Neural crest cell (in vitro differentiated cells): Measurements from ENCODE around the gene DIS3L2. TPM values are rescaled to one million over a fixed set of nuclear protein-coding genes. Genes with fewer than 3 reads are reported as not detected.
"Not testable (repeated sequence)": the region's sequence is repeated elsewhere in the genome, so short reads cannot be mapped to it uniquely, and the experiment has no call there.

ENCODE experiments used
- DNase-seq: peaks from one replicate; pipeline ENCODE4 v3.0.0; 2021; ENCODE audit warnings: low read depth, mixed read lengths, low spot score
- H3K27ac Mint-ChIP-seq: one replicate; pipeline ENCODE4 v1.8.0; 2021; ENCODE audit warnings: mild to moderate bottlenecking, mixed read lengths; ENCODE audit not compliant: unreplicated experiment
- H3K27me3 Mint-ChIP-seq: 2 replicates; pipeline ENCODE4 v1.8.0; 2021; ENCODE audit warnings: low read depth, mild to moderate bottlenecking, mixed read lengths
- H3K36me3 Mint-ChIP-seq: 2 replicates; pipeline ENCODE4 v1.8.0; 2021; ENCODE audit warnings: low read depth, mild to moderate bottlenecking, mixed read lengths
- H3K4me1 Mint-ChIP-seq: 2 replicates; pipeline ENCODE4 v1.8.0; 2021; ENCODE audit warnings: mixed read lengths
- H3K4me3 Mint-ChIP-seq: one replicate; pipeline ENCODE4 v1.8.0; 2021; ENCODE audit warnings: mild to moderate bottlenecking, mixed read lengths
- H3K9me3 Mint-ChIP-seq: 2 replicates; pipeline ENCODE4 v1.8.0; 2021; ENCODE audit warnings: mixed read lengths
- CTCF ChIP-seq: fragments of 200-600 bp; sonication (generic); conservative IDR thresholded peaks from 2 replicates; pipeline ENCODE4 v1.5.0; 2021; ENCODE audit warnings: antibody characterized with exemption, mild to moderate bottlenecking
- total RNA-seq: library from RNA; stranded (reverse); gene quantifications from 2 replicates; pipeline ENCODE4 v1.2.1, GENCODE V29; 2021

The DIS3L2 gene
- total RNA-seq, 1 donor from 2014 or later, result 51.9 TPM

- Mint-ChIP-seq H3K27ac (no peak overlapping the region), H3K9me3 (peaks cover 9% of the 10 kb centered on the region), H3K4me1 (peaks cover 8% of the 10 kb centered on the region), H3K4me3 (no peak overlapping the region), H3K27me3 (no peaks in the 10 kb centered on the region), H3K36me3 (peaks cover 14% of the 10 kb centered on the region)
- no peak for DNase-seq
- no peak for TF ChIP-seq CTCF
These were observed 150.0 kb downstream of the DIS3L2 start for GRCh38 chr2:232111551-232111950.

GRCh38 chr2:232113821-232114220 lies 152.3 kb downstream of the DIS3L2 start:
- H3K27me3 Mint-ChIP-seq, result no peaks in the 10 kb centered on the region
- no peak overlapping the region for H3K27ac Mint-ChIP-seq
- H3K4me1 Mint-ChIP-seq, result peaks cover 5% of the 10 kb centered on the region
- peaks cover 13% of the 10 kb centered on the region for H3K36me3 Mint-ChIP-seq
- no peak for DNase-seq
- no peak for TF ChIP-seq CTCF
- peaks cover 4% of the 10 kb centered on the region for H3K9me3 Mint-ChIP-seq
- no peak overlapping the region for H3K4me3 Mint-ChIP-seq

- H3K27me3 Mint-ChIP-seq, H3K4me3 Mint-ChIP-seq, H3K9me3 Mint-ChIP-seq, H3K27ac Mint-ChIP-seq, DNase-seq, H3K4me1 Mint-ChIP-seq: not testable (repeated sequence)
- peaks cover 13% of the 10 kb centered on the region for H3K36me3 Mint-ChIP-seq
These were observed 154.3 kb downstream of the DIS3L2 start for GRCh38 chr2:232115728-232116361.

- peaks cover 13% of the 10 kb centered on the region for H3K36me3 Mint-ChIP-seq
- H3K27ac Mint-ChIP-seq, result no peak overlapping the region
- H3K4me1 Mint-ChIP-seq, result peaks cover 15% of the 10 kb centered on the region
- no peaks in the 10 kb centered on the region for H3K27me3 Mint-ChIP-seq
- no peak for TF ChIP-seq CTCF
- peaks cover 4% of the 10 kb centered on the region for H3K9me3 Mint-ChIP-seq
- no peak for DNase-seq
- no peak overlapping the region for H3K4me3 Mint-ChIP-seq
These were observed 155.3 kb downstream of the DIS3L2 start for GRCh38 chr2:232116852-232117251.

GRCh38 chr2:232117413-232117812 lies 155.9 kb downstream of the DIS3L2 start:
- no peak for DNase-seq
- H3K27ac Mint-ChIP-seq, result no peak overlapping the region
- H3K27me3 Mint-ChIP-seq, result no peaks in the 10 kb centered on the region

More at GRCh38 chr2:232117413-232117812, 155.9 kb downstream of the DIS3L2 start:
- H3K4me3 Mint-ChIP-seq, result no peak overlapping the region
- TF ChIP-seq CTCF, result no peak
- H3K9me3 Mint-ChIP-seq, result peaks cover 3% of the 10 kb centered on the region
- peaks cover 15% of the 10 kb centered on the region for H3K4me1 Mint-ChIP-seq
- H3K36me3 Mint-ChIP-seq, result peaks cover 11% of the 10 kb centered on the region
